Activated CD8-positive, alpha-beta memory T cell treated with anti-CD3 and anti-CD28 coated beads, Interleukin-2, amount 50 U/mL, for 1 hour (primary cell): ENCODE measurements around the gene KXD1.

Source experiments
- DNase-seq: peaks from one replicate; pipeline ENCODE4 v3.0.0-alpha.2; 2020; ENCODE audit errors: extremely low read depth

Gene KXD1

DNA sequence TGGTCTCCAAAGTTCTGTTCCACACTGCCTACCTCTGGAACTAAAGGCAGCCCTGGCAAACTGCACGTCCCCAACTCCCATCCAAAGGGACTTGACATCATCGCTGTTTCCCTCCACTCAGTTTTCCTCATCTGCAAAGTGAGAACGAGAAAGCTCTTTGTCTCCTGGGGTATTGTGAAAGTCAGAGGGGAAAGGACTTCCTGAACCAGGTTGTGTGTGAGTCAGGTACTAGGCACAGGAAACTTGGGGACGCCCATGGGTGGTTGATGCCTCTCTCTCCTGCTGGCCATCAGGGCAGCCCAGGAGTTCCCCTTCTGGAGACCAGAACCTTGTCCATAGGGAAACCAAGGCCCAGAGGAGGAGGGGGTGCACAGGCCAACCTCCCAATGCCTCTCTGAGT, 44.2 kb downstream of the KXD1 start:
- DNase-seq, result no peak

DNA sequence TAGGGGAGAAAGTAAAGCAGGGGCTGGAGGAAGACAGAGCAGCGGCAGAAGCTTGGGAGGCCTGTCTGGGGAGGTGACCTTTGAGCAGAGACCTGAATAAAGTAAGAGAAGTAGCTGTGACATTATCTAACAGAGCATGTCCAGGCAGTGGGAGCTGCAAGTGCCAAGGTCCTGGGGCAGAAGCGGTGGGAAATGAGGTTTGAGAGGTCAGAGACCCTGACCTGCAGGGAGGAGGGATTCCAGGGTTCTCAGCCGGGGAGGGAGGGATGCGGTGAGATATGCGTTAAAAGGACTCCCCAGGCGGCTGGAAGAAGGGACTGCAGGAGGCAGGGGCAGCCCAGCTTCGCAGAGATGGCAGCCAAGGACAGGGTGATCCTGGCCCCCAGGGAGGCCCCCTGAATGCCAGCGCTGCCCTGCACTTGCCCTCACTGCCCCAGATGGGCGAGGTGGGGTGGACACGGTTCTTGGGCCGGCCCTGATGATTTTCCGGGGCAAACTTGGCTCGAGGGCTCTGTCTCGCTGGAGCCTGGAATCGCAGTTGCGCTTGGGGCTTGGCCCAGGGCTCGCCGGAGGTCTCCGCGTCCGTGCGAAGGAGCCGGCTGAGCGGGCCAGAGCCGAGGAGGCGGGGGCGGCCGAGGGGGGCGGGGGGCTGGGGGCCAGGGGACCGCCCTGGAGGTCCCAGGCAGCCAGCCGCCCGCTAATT, 45.7 kb downstream of the KXD1 start:
- DNase-seq, result no peak

DNA sequence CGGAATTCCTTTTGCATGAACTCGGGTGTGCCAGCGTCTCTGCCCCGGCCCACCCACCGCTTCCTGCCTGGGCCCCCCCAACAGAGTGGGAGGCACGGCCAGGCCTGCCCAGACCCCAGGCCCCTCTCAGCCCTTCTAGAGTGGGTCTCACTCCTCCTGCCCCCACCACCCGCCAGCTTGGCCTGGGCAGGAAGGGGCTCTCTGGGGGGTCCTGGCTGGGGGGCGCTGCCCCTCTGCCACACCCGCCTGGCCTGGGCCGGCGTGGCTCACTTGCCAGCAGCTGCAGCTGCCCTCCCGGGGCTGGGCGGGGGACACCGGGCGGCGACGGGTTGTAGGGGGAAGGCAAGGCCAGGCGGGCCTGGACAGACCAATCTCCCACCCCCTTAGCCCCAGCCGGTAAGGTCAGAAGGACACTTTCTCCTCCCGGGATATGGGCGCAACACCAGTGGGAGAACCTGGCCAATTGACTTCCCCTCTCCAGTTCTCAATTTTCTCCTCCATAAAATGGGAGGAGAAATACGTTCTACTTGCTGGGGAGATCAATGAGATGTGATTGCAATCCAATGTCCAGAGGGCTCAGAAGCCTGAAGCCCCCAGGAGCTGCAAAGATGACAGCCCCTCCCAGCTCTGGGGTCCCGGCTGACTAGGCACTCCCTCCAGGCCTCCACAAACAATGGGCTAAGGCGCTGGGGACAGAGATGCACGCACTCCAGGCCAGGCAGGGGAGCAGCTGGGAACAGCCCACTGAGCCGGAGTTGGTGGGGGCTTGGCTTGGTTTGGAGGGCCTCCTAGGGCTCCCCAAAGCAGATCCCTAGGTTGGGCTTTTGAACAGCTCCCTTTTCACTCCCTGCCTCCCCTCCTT, 46.5 kb downstream of the KXD1 start:
- no peak for DNase-seq

DNA sequence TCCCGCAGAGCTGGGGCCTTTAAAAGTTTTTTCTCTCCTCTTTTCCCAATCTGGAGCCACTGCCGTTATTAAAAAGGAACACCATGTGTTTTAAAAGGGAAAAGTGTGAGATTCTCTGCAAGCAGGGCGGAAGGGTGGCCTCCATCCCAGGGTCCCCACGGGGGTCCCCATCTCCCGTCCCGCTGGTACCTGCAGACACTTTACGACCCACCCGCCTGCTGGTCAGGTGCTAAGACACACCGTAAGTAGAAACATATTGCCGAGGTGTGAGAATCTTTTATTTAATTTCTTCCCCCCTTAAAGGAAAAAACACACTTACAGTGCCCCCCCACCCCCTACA, 47.1 kb downstream of the KXD1 start:
- DNase-seq, result no peak

DNA sequence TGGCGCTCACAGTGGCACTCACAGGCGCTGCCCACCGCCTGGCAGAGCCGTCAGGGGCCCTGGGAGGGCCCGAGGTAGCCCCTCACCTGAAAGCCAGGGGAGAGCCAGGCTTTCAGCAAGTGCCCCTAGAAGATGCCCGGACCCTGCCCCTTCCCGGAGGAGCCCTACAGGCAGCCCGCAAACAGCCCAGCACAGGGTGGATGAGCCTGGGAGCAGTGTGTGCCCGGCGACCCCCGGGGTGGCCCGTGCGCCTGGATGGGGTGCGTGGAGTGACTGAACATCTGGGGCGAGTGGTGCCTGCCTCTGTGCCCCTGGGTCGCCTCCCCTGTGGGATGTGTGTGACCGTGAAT, 47.5 kb downstream of the KXD1 start:
- no peak for DNase-seq

DNA sequence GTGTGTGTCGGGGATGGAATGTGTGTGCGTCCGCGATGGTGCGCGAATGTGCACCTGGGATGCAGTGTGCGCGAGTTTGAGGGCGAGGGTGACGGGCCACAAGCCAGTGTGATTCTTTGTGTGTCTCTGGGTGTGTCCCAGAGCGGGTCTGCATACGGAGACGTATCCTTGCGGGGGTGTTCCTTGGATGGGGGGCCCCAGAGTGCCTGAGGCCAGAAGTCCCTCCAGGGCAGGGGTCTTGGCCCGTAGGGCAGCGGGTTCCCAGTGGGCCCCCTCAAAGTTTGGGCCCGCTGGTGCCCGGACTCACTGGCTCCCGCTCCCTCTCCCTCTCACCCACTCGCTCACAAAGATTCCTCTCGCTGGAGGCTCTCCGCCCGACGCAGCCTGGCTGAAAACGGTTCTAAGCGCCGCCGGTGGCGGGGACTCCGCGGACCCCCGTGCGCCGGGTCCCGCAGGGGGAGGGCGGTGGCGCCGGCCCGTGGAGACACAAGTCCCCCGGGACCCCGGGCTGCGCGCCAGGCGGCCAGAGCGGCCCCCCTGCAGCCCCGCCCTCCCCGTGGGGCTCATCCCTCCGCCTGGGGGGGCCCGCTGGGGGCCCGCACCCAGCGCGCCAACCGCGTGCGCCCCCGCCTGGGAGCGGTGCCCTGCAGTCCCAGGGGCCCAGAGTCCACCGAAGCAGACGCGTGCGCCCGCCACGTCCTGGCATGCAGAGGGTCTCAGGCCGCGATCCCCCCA, 48.0 kb downstream of the KXD1 start:
- DNase-seq, result no peak

DNA sequence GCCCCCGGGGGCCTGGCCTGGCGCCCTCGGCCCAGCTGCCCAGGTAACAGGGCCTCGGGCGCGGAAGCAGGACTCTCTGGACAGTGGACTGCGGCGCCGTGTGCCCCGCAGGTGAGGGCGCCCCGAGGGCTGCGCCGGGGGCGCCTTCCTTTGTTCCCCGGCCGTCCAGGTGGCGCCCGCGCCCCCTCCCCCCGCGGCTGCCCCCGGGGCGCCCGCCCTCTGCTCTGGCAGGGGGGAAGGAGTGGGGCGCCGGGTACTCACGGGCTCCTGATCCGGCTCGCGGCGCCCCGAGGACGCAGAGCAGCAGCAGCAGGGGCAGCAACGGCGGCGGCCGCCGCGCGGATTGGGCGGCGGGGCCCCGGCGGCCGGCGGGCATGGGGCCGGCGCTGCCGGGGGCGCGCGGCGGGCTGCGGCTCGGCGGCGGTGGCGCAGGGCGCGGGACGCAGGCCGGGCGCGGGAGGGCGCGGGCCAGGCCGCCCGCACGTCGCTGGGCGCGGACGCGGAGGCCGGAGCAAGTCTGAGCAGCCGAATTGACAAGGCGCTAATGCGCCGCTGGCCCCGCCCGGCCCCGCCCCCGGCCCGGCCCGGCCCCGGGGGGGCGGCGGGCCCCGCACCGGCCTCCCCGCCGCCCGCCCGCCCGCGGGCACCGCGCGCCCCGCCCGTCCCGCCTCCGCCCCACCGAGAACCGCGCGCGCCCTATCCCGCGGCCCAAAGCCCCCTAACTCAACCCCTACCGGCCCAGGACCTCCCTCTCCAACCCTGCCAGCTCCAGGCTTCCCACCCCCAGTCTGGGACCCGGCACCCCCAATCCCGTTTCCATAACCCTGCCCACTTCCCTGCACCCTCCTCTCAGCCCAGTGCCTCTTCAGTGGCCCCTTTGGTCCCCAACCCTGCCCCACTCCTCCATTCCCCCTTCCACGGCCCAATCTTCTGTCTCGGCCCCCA, 48.9 kb downstream of the KXD1 start, which contains the start of gene CRLF1:
CRLF1 (minus strand) TSS at position 519 of the 945 bp plus-strand sequence; CDS start at position 376, 143 bp downstream.
- no peak for DNase-seq

DNA sequence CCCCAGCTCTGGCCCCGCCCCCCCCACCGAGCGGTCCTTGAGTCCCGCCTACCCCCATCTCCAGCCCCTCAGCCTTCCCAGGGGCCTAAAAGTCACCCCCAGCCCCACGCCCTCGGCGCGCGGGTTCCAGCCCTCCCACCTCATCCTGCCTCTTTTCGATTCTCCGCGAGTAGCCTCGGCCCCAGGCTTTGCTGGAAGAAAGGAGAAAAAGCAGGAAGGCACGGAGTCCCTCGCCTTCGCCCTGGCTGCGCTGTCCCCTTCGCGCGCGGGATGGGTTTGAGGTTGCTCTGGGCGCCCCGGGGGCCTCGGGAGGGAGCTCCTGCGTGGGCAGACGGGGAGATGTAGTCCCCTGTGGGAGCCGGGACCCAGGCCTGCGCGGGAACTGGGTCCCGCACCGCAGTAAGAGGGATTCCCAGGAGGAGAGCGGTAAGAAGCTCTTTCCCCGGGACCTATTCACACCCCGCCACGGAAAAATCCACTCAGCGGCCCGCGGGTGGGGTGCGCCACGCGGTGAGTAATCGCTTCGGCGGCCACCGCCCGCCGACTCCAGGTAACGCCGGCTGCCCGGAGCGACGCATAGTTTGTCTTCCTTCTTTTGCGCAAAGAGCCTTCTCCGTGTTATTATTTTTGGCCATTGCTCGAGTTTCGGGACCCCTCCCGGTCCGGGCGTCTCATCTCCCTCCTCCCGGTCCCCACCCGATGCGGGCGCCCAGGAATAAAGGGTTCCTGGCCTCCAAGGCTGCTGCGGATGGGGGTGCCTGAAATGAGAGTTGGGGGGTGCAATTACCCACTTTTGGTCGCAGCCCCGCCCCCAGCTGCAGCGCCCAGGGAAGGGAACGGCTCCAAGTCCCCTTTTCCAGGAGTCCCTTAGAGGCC, 49.8 kb downstream of the KXD1 start:
- DNase-seq, result no peak

DNA sequence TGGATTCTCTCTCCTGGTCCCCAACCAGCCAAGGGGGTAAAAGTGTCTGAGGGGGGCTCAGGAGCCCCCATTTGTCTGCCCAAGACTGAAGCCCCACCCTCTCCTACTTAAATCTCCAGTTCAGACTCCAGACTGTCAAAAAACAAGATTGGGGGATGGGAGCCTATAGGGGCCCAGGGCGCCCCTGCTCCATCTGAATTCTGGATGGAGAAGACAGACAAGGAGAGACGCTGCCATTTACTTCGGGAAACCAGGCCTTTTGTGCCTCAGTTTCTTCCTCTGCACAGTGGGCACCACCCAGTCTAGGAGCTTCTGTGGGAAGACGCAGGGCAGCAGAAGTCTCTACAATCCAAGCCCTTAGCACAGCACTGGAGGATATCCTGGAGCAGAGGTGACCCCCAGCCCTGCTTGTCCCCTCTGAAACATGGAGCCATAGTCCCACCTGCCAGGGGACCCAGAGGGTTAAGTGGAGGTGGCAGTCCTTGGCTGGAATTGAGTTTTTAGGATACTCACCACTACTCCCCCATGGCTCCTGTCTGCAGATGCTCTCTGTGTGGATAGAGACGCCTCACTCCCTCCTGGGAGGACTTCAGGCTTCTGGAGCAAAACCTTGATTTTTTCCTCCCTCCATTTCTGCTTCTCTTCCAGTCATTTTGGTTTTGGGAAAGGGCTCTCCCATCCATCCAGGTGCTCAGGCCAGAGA, 50.6 kb downstream of the KXD1 start:
- DNase-seq, result no peak

DNA sequence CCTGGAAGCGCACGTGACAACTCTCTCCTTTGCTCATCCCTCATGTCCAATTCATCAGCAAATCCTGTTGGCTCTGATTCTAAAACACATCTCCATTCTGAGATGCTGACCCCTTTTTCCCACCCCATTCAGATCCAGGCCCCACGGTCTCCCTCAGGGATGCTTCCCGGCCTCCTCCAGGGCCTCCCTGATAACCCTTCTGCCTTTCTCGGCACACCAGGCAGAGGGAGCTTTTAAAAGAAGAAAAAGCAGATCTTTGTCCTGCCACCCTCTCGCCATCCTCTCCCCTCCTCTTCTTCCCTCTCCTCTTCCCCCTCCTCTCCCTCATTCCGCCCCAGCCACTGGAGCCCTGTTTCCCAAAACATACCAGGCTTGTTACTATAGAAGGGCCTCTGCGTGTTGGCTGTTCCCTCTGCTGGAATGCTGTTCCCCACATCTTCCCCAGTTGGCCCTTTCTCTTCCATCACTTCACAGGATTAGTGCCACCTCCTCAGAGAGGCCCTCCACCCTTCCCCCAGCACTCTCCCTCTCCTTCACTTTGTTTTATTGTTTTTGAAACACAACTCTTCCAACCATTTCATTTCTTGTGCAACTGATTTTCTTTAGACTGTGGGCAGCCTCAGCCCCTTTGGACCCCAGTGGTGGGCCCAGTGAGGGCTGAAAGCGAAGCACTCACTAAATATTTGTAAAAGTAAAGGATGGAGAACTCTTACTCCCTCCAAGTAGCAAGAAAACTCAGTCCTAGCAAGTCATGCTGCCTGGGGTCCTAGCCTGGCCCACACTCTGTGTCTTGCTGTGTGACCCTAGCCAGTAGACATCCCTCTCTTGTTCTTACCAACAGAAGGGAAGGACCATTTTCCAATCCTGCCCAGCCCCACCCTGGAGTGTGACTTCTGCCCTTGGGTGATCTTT, 51.4 kb downstream of the KXD1 start:
- DNase-seq, result no peak

DNA sequence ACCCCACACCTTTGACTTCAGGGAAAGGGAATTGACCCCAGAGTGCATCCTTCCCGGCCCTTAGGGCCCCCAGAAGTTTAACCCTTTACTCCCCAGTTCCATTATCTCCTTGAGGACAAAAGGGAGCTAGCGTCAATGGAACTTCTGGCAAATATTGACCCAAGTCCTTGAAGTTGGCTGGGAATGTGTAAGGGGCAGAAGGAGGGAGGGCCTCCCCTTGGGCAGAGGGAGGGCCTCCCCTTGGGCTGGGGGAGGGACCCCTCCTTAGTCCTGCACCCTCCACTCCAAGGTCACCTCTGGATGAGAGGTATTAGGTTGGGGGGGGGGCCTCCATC, 52.0 kb downstream of the KXD1 start:
- DNase-seq, result no peak

DNA sequence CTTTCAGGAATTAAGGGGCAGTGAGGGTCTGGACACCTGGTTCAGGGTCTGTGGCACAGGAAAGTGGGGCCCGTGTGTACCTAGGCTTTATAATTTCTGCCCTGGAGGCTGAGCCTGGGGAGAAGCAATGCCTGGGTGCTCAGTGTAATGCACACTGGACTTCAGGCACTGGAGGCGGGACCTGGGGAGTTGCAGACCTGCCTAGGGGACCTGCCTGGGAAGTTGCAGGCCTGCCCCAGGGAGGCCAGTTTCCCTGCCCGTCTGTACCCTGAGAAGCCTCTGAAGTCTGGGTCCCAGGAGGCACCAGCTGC, 52.5 kb downstream of the KXD1 start:
- no peak for DNase-seq

DNA sequence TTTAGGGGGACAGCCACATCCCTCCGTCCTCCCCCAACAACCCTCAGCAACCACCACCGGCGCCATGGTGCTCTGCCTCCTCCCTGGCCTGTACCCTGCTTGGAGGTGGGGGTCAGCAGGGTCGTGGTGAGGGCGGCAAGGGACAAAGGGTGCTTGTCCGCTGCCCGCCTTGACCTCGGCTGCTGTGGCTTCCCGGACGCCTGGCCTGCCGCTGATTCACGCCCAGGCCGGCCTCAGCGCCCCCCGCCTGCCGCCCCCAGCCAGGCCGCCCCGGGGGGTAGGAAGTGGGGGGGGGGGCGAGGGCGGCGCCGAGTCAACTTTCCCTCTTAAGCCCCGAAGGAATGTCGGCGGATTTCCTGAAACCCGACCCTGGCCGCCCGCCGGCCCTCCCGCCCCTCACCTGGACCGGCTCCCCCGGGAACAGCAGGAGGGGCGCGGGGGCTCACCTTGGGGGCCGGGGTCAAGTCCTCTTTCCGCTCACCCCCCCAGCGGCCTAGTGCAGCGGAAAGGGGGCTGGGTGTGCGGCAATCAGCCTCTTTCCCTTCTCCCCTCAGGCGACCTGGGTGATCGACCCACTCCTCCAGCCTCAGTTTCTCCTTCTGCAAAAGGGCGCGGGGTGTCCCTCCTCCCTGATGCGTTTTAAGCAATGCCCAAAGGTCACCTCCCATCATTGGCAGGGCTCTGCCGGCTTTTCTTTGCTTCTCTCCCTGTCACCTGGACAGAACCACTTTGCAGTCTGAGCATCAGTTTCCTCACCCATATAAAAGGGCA, 53.1 kb downstream of the KXD1 start:
- DNase-seq, result no peak

DNA sequence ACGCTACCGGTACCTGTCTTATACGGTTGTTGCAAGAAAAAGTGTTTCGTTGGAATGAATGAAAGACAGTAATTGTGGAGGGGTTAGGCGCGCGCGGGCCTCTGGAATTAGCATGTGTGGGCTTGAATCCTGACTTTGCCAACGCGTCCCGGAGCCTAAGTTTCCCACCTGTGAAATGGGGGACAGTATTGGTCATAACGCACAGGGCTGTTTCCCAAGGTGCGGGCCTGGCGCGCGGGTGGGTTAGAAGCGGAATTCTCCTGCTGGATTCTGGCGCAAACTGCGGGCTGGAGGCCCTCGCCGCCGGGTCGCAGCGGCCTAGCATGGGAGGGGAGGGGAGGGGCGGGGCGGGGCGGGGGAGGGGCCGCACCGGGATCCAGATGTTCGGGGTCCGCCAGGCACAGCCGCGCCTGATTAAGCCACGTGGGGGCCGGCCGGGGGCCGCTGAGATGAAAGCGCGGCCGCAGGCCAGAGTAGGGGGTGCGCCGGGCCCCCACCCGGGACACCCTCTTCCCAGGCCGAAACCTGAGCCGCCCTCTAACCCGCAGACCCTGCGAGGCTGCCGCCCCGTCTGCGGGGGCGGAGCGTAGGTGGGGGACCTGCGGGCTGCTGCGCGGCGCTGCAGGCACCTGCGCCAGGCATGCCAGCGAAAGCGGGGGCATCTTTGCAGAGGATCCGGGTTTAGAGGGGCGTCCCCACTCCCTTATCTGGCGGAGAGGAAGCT, 53.8 kb downstream of the KXD1 start:
- DNase-seq, result no peak

DNA sequence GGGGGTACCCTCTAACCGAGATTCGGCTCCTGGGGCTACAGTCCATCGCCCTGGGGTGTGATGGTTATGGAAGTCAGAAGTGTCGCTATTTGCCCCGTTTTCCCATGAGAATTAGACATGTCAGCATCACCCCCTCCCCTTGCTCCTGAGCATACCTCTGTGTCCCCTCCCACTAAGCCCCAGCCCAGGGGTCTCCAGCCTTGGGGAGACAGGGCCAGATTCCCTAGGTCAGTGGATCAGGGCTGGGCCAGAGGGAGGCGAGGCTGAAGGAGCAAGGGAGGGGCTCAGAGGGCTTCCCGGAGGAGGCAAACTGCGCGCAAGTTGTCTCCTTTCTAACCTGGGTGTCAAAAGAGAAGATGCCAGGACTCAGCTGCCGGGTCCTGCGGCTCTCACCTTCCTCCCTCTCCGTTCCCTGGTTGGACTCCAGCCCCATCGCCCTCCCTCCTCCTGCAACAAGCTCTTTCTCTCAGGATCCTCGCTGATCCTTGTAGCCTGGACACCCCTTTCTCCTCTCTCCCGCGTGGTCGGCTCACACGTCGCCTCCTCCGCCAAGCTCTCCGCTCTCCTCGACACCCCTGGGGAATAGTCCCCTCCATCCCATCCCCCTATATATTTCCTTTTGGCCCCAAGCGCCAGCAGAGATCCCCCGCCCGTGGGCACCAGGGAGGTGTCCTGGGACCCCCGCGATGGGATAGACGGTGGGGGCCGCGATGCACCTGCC, 54.5 kb downstream of the KXD1 start:
- DNase-seq, result no peak

DNA sequence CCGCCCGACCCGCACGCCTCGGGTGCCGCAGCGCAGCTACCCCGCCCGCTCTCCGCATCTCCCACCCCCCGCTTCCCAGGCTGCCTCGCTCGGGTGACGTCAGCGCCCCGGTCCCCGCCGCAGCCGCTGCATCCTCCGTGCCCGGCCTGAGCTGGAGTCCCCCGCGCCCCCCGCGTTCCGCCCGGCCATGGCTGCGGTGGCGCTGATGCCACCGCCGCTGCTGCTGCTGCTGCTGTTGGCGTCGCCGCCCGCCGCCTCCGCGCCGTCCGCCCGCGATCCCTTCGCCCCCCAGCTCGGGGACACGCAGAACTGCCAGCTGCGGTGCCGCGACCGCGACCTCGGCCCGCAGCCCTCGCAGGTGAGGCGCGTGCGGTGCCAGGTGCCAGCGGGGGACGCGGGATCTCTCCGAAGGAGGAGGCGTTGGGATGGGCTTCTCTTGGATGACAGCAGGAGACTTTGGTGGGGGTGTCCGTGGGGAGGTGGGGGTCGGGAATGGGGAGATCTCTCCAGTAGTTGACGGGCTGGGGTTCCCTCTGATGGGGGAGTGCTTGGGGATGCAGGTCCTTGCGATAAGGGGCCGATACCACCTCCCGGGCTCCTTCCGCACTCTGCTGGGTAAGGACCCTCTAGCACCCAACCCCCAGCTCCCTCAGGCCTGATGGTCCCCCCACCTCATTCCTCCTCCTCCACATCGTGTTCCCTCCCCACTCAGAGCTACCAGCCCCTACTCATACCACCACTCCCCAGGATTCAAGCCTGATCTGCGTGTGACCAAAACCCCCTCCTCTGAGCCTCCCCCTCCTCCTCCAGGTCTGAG, 55.3 kb downstream of the KXD1 start, which contains the start of gene TMEM59L:
TMEM59L (plus strand) TSS at position 99 of the 817 bp plus-strand sequence; CDS start at position 188, 89 bp downstream.
- DNase-seq, result no peak
